ENCODE results near the gene SLC46A1. TPM values are rescaled to one million over a fixed set of nuclear protein-coding genes. Genes with fewer than 3 reads are reported as not detected.

The SLC46A1 gene
- total RNA-seq, 2 experiments from 2014 or later, result 1.5 to 2.2 TPM

- no peaks in the 10 kb centered on the region for H3K79me2 ChIP-seq (ENCODE audit: insufficient read depth, low read depth, low read length)
- no peak overlapping the region for H2AFZ ChIP-seq (ENCODE audit: low read length)
- no TSS peak for BruUV-seq (replicated peaks)
- no peak overlapping the region for H3K4me3 ChIP-seq (ENCODE audit: low read depth, low read length, poor library complexity, severe bottlenecking)
- intact Hi-C loops (cut with micrococcal nuclease; ENCODE audit: unreplicated experiment), result no loop called here
- H4K20me1 ChIP-seq (ENCODE audit: insufficient read depth, low read length), result no peaks in the 10 kb centered on the region
- no peaks in the 10 kb centered on the region for H3K4me1 ChIP-seq (ENCODE audit: insufficient read depth, low read length, poor library complexity, severe bottlenecking)
- TF ChIP-seq EZH2phosphoT487 (IDR thresholded peaks at IDR 0.05; ENCODE audit: borderline replicate concordance, low read depth, low read length) (no peak), CTCF (conservative IDR thresholded peaks at IDR 0.05; ENCODE audit: low read length) (no peak)
- H3K9me3 ChIP-seq (ENCODE audit: low read length), result no peaks in the 10 kb centered on the region
- H3K36me3 ChIP-seq (ENCODE audit: insufficient read depth, low read length), result no peaks in the 10 kb centered on the region; the same call in 1 of the 2 replicates
- H3K9me2 ChIP-seq (ENCODE audit: insufficient read depth, low read length), result no peaks in the 10 kb centered on the region
- POLR2A ChIA-PET, result no interaction called here
- no peak overlapping the region for H3K27ac ChIP-seq (ENCODE audit: low read depth, low read length, poor library complexity, severe bottlenecking)
- CTCF ChIA-PET (ENCODE audit: unreplicated experiment), result interaction anchor here (1.0 kb wide), 1 partner anchor 20 kb away, joined by 4 read pairs; no protein-coding TSS in a partner anchor
- H3K4me2 ChIP-seq (ENCODE audit: low read length), result no peak overlapping the region
- DNase-seq (ENCODE audit: low spot score), result no peak
Observed at GRCh38 chr17:28396635-28397239, 9.3 kb downstream of the SLC46A1 start.

- Histone ChIP-seq H3K27ac (ENCODE audit: low read depth, low read length, poor library complexity, severe bottlenecking) (no peak overlapping the region), H4K20me1 (ENCODE audit: insufficient read depth, low read length) (no peaks in the 10 kb centered on the region), H3K9me2 (ENCODE audit: insufficient read depth, low read length) (no peaks in the 10 kb centered on the region), H3K4me2 (ENCODE audit: low read length) (no peak overlapping the region), H2AFZ (ENCODE audit: low read length) (no peak overlapping the region), H3K4me3 (ENCODE audit: low read depth, low read length, poor library complexity, severe bottlenecking) (no peak overlapping the region), H3K4me1 (ENCODE audit: insufficient read depth, low read length, poor library complexity, severe bottlenecking) (no peaks in the 10 kb centered on the region), H3K9me3 (ENCODE audit: low read length) (no peaks in the 10 kb centered on the region), H3K79me2 (ENCODE audit: insufficient read depth, low read depth, low read length) (no peaks in the 10 kb centered on the region), H3K36me3 (ENCODE audit: insufficient read depth, low read length) (peaks cover 4% of the 10 kb centered on the region; the same call in 1 of the 2 replicates)
- ChIA-PET POLR2A (no interaction called here), CTCF (ENCODE audit: unreplicated experiment) (interaction anchor here (1.0 kb wide), 1 partner anchor 21 kb away, joined by 4 read pairs; no protein-coding TSS in a partner anchor)
- intact Hi-C loops (cut with micrococcal nuclease; ENCODE audit: unreplicated experiment), result no loop called here
- no TSS peak for BruUV-seq (replicated peaks)
- TF ChIP-seq EZH2phosphoT487 (IDR thresholded peaks at IDR 0.05; ENCODE audit: borderline replicate concordance, low read depth, low read length), result no peak
- no peak for TF ChIP-seq CTCF (conservative IDR thresholded peaks at IDR 0.05; ENCODE audit: low read length)
- no peak for DNase-seq (ENCODE audit: low spot score)
Observed at GRCh38 chr17:28395968-28396367, 10.0 kb downstream of the SLC46A1 start.

- Histone ChIP-seq H4K20me1 (ENCODE audit: insufficient read depth, low read length) (no peaks in the 10 kb centered on the region), H3K9me2 (ENCODE audit: insufficient read depth, low read length) (no peaks in the 10 kb centered on the region), H3K27ac (ENCODE audit: low read depth, low read length, poor library complexity, severe bottlenecking) (no peak overlapping the region), H3K4me2 (ENCODE audit: low read length) (no peak overlapping the region), H3K79me2 (ENCODE audit: insufficient read depth, low read depth, low read length) (no peaks in the 10 kb centered on the region), H3K4me1 (ENCODE audit: insufficient read depth, low read length, poor library complexity, severe bottlenecking) (no peaks in the 10 kb centered on the region), H3K4me3 (ENCODE audit: low read depth, low read length, poor library complexity, severe bottlenecking) (no peak overlapping the region), H3K36me3 (ENCODE audit: insufficient read depth, low read length) (peaks cover 9% of the 10 kb centered on the region; the same call in 1 of the 2 replicates), H3K9me3 (ENCODE audit: low read length) (no peaks in the 10 kb centered on the region), H2AFZ (ENCODE audit: low read length) (no peak overlapping the region)
- ChIA-PET POLR2A (interaction anchor here (0.9 kb wide), 1 partner anchor 9 kb away, joined by 3 read pairs; no protein-coding TSS in a partner anchor), CTCF (ENCODE audit: unreplicated experiment) (no interaction called here)
- DNase-seq (ENCODE audit: low spot score), result no peak
- TF ChIP-seq CTCF (conservative IDR thresholded peaks at IDR 0.05; ENCODE audit: low read length), result no peak
- TF ChIP-seq EZH2phosphoT487 (IDR thresholded peaks at IDR 0.05; ENCODE audit: borderline replicate concordance, low read depth, low read length), result no peak
- BruUV-seq (replicated peaks), result no TSS peak
- intact Hi-C loops (cut with micrococcal nuclease; ENCODE audit: unreplicated experiment), result no loop called here
Observed at GRCh38 chr17:28395426-28395825, 10.6 kb downstream of the SLC46A1 start.
